ENCODE results near the gene ACSM4. TPM values are rescaled to one million over a fixed set of nuclear protein-coding genes. Genes with fewer than 3 reads are reported as not detected.

ACSM4 gene
- total and polyA plus RNA-seq, 8 donors = not detected

- H3K36me3 ChIP-seq = no peaks in the 10 kb centered on the region
- no peaks in the 10 kb centered on the region for H3K9me3 ChIP-seq
- TF ChIP-seq CTCF (IDR thresholded peaks at IDR 0.05) = no peak
- no peaks in the 10 kb centered on the region for H3K27me3 ChIP-seq
- intact Hi-C loops (cut with DNase I) = no loop called here
- ATAC-seq = no peak
- DNase-seq = no peak
- no peak for FAIRE-seq
- H3K4me3 ChIP-seq = no peak overlapping the region
- H3K4me1 ChIP-seq = no peaks in the 10 kb centered on the region
- H3K27ac ChIP-seq = no peak overlapping the region
- WGBS, 2 donors = 77 to 84% methylated on average over 6 of the region's 6 CpGs
Observed at GRCh38 chr12:7346551-7347225, 42.8 kb downstream of the ACSM4 start.

- no peak for FAIRE-seq
- WGBS, 2 donors = 61 to 68% methylated on average over 4 of the region's 4 CpGs
Observed at GRCh38 chr12:7349418-7349817, 45.5 kb downstream of the ACSM4 start.

GRCh38 chr12:7351177-7351576, 47.3 kb downstream of the ACSM4 start:
- no peaks in the 10 kb centered on the region for H3K9me3 ChIP-seq
- no peak overlapping the region for H3K4me3 ChIP-seq
- intact Hi-C loops (cut with DNase I) = no loop called here
- H3K36me3 ChIP-seq = no peaks in the 10 kb centered on the region
- 43 to 56% methylated on average over 2 of the region's 2 CpGs for WGBS, 2 donors
- DNase-seq (no peak), FAIRE-seq (no peak), ATAC-seq (no peak)
- H3K4me1 ChIP-seq = no peaks in the 10 kb centered on the region
- H3K27me3 ChIP-seq = no peaks in the 10 kb centered on the region
- no peak overlapping the region for H3K27ac ChIP-seq
- no peak for TF ChIP-seq CTCF (IDR thresholded peaks at IDR 0.05)

More at GRCh38 chr12:7349418-7349817, 45.5 kb downstream of the ACSM4 start:
- Histone ChIP-seq H3K4me3 (no peak overlapping the region), H3K9me3 (no peaks in the 10 kb centered on the region), H3K27me3 (no peaks in the 10 kb centered on the region), H3K27ac (no peak overlapping the region), H3K36me3 (no peaks in the 10 kb centered on the region), H3K4me1 (no peaks in the 10 kb centered on the region)
- intact Hi-C loops (cut with DNase I) = no loop called here
- DNase-seq = no peak
- TF ChIP-seq CTCF (IDR thresholded peaks at IDR 0.05) = no peak
- ATAC-seq = no peak

GRCh38 chr12:7352661-7353060, 48.8 kb downstream of the ACSM4 start:
- no peak for FAIRE-seq
- Histone ChIP-seq H3K9me3 (no peaks in the 10 kb centered on the region), H3K36me3 (no peaks in the 10 kb centered on the region), H3K27me3 (no peaks in the 10 kb centered on the region), H3K4me3 (no peak overlapping the region), H3K27ac (no peak overlapping the region), H3K4me1 (no peaks in the 10 kb centered on the region)
- intact Hi-C loops (cut with DNase I) = no loop called here
- ATAC-seq = no peak
- TF ChIP-seq CTCF (IDR thresholded peaks at IDR 0.05) = no peak
- DNase-seq = no peak

- no peak for ATAC-seq
- Histone ChIP-seq H3K4me3 (no peak overlapping the region), H3K4me1 (no peaks in the 10 kb centered on the region), H3K36me3 (no peaks in the 10 kb centered on the region), H3K27ac (no peak overlapping the region), H3K27me3 (no peaks in the 10 kb centered on the region), H3K9me3 (no peaks in the 10 kb centered on the region)
- no peak for TF ChIP-seq CTCF (IDR thresholded peaks at IDR 0.05)
- no peak for DNase-seq
- 76 to 79% methylated on average over 4 of the region's 4 CpGs for WGBS, 2 donors
- no peak for FAIRE-seq
- intact Hi-C loops (cut with DNase I) = no loop called here
Observed at GRCh38 chr12:7354529-7354928, 50.7 kb downstream of the ACSM4 start.

All from pancreas (tissue), 10 donors.